HEK293T (cell line): Measurements from ENCODE around the gene NKX1-2.
"Not testable (repeated sequence)": the region's sequence is repeated elsewhere in the genome, so short reads cannot be mapped to it uniquely, and the experiment has no call there.

ENCODE experiments used
- CTCF ChIA-PET: fragments of 350-600 bp; formaldehyde crosslinking; extraction: SDS; loops from one replicate; lab custom pipeline; 2021; ENCODE audit warnings: antibody characterized with exemption, inconsistent platforms; lab: Yijun Ruan, JAX
- POLR2A ChIA-PET: fragments of 350-600 bp; formaldehyde crosslinking; extraction: SDS; loops from one replicate; lab custom pipeline; 2020; ENCODE audit warnings: antibody characterized with exemption, inconsistent platforms; lab: Yijun Ruan, JAX
- DNase-seq: peaks from one replicate; pipeline ENCODE4 v3.0.0; 2012; ENCODE audit warnings: mixed read lengths; ENCODE audit errors: extremely low spot score
- ARNT ChIP-seq: fragments of 450-650 bp; IDR thresholded peaks from 2 replicates; pipeline ENCODE4 v1.6.1; 2017; ENCODE audit warnings: mild to moderate bottlenecking
- BHLHE40 ChIP-seq: fragments of 450-650 bp; IDR thresholded peaks from 2 replicates; pipeline ENCODE4 v1.6.1; 2016; ENCODE audit warnings: mild to moderate bottlenecking, moderate library complexity, borderline replicate concordance
- CTBP1 ChIP-seq: fragments of 450-650 bp; IDR thresholded peaks from 2 replicates; pipeline ENCODE4 v1.6.1; 2016; ENCODE audit warnings: borderline replicate concordance
- ELF4 ChIP-seq: fragments of 450-650 bp; IDR thresholded peaks from 2 replicates; pipeline ENCODE4 v1.6.1; 2017; ENCODE audit warnings: antibody characterized with exemption
- FOXA1 ChIP-seq: fragments of 450-650 bp; IDR thresholded peaks from 2 replicates; pipeline ENCODE4 v1.6.1; 2016; ENCODE audit warnings: mild to moderate bottlenecking
- FOXK2 ChIP-seq: fragments of 450-650 bp; IDR thresholded peaks from 2 replicates; pipeline ENCODE4 v1.6.1; 2016; ENCODE audit warnings: mild to moderate bottlenecking
- FOXM1 ChIP-seq: fragments of 450-650 bp; IDR thresholded peaks from 2 replicates; pipeline ENCODE4 v1.6.1; 2017; ENCODE audit warnings: mild to moderate bottlenecking, borderline replicate concordance
- HDGF ChIP-seq: fragments of 450-650 bp; IDR thresholded peaks from 2 replicates; pipeline ENCODE4 v1.6.1; 2017; ENCODE audit warnings: antibody characterized with exemption, borderline replicate concordance
- L3MBTL2 ChIP-seq: fragments of 450-650 bp; conservative IDR thresholded peaks from 2 replicates; pipeline ENCODE4 v1.6.1; 2016; ENCODE audit warnings: mild to moderate bottlenecking
- LEF1 ChIP-seq: fragments of 450-650 bp; IDR thresholded peaks from 2 replicates; pipeline ENCODE4 v1.6.1; 2017; ENCODE audit warnings: mild to moderate bottlenecking, borderline replicate concordance
- NFRKB ChIP-seq: fragments of 450-650 bp; IDR thresholded peaks from 2 replicates; pipeline ENCODE4 v1.6.1; 2016; ENCODE audit warnings: mild to moderate bottlenecking, moderate library complexity
- PKNOX1 ChIP-seq: fragments of 450-650 bp; IDR thresholded peaks from 2 replicates; pipeline ENCODE4 v1.6.1; 2016
- SP1 ChIP-seq: fragments of 450-650 bp; IDR thresholded peaks from 2 replicates; pipeline ENCODE4 v1.6.1; 2017
- SUZ12 ChIP-seq: fragments of 450-650 bp; IDR thresholded peaks from 2 replicates; pipeline ENCODE4 v1.6.1; 2016; ENCODE audit warnings: mild to moderate bottlenecking
- TARDBP ChIP-seq: fragments of 450-650 bp; IDR thresholded peaks from 2 replicates; pipeline ENCODE4 v1.6.1; 2016
- ZNF384 ChIP-seq: fragments of 450-650 bp; IDR thresholded peaks from 2 replicates; pipeline ENCODE4 v1.6.1; 2016

NKX1-2 gene

GRCh38 chr10:124436191-124436638 lies 13.6 kb downstream of the NKX1-2 start:
- POLR2A ChIA-PET = no interaction called here
- no peak for TF ChIP-seq TARDBP
- no peak for TF ChIP-seq LEF1
- no peak for TF ChIP-seq FOXK2
- TF ChIP-seq NFRKB = no peak
- TF ChIP-seq SP1 = no peak

GRCh38 chr10:124435683-124436082 lies 14.2 kb downstream of the NKX1-2 start:
- POLR2A ChIA-PET, CTCF ChIA-PET, DNase-seq: not testable (repeated sequence)

More at GRCh38 chr10:124436191-124436638, 13.6 kb downstream of the NKX1-2 start:
- CTCF ChIA-PET = no interaction called here
- DNase-seq = no peak

- no peak for DNase-seq
- CTCF ChIA-PET = no interaction called here
- TF ChIP-seq SP1 (no peak), ELF4 (no peak), TARDBP (no peak), FOXK2 (no peak), FOXM1 (no peak), HDGF (no peak), PKNOX1 (no peak), FOXA1 (no peak), ARNT (no peak), NFRKB (no peak)
- POLR2A ChIA-PET = interaction anchor here (0.9 to 1.2 kb wide), 2 partner anchors 15 to 28 kb away, joined by 4 read pairs; partner anchors contain the start of genes LHPP and OAT
Measured at GRCh38 chr10:124433461-124433860, 16.4 kb downstream of the NKX1-2 start.

GRCh38 chr10:124430077-124430476 lies 19.8 kb downstream of the NKX1-2 start:
- no peak for DNase-seq
- POLR2A ChIA-PET = no interaction called here
- TF ChIP-seq BHLHE40 (no peak), SP1 (no peak), ARNT (no peak), FOXM1 (no peak), ZNF384 (no peak), L3MBTL2 (no peak), HDGF (no peak), FOXK2 (no peak), ELF4 (no peak), LEF1 (no peak), CTBP1 (no peak), PKNOX1 (no peak), FOXA1 (no peak), SUZ12 (no peak), NFRKB (no peak), TARDBP (no peak)
- CTCF ChIA-PET = no interaction called here

- TF ChIP-seq FOXA1 (no peak), FOXM1 (no peak)
- POLR2A ChIA-PET = no interaction called here
- no peak for DNase-seq
- CTCF ChIA-PET = no interaction called here
Measured at GRCh38 chr10:124429576-124429975, 20.3 kb downstream of the NKX1-2 start.

- TF ChIP-seq ZNF384 = no peak
- TF ChIP-seq HDGF = no peak
- no peak for TF ChIP-seq FOXM1
- TF ChIP-seq LEF1 = no peak
- TF ChIP-seq ARNT = no peak
- no peak for TF ChIP-seq FOXA1
- TF ChIP-seq NFRKB = no peak
- no peak for TF ChIP-seq SP1
- no peak for TF ChIP-seq ELF4
- TF ChIP-seq FOXK2 = no peak
- DNase-seq = no peak
- POLR2A ChIA-PET = interaction anchor here (0.7 kb wide), 1 partner anchor 10 kb away, joined by 3 read pairs; the partner anchor contains the start of gene OAT
- CTCF ChIA-PET = no interaction called here
Measured at GRCh38 chr10:124428207-124428777, 21.5 kb downstream of the NKX1-2 start.

GRCh38 chr10:124425227-124425962 lies 24.4 kb downstream of the NKX1-2 start:
- DNase-seq = no peak
- POLR2A ChIA-PET = no interaction called here
- TF ChIP-seq HDGF = no peak
- no peak for TF ChIP-seq ELF4
- no peak for TF ChIP-seq BHLHE40
- TF ChIP-seq FOXK2 = no peak
- no peak for TF ChIP-seq L3MBTL2
- TF ChIP-seq FOXA1 = no peak
- no peak for TF ChIP-seq FOXM1
- no peak for TF ChIP-seq TARDBP
- no peak for TF ChIP-seq SUZ12
- TF ChIP-seq SP1 = no peak
- no peak for TF ChIP-seq PKNOX1
- no peak for TF ChIP-seq ARNT
- CTCF ChIA-PET = interaction anchor here (0.7 kb wide), 1 partner anchor 72 kb away, joined by 5 read pairs; no protein-coding TSS in a partner anchor
